Effector CD8-positive, alpha-beta T cell (primary cell): ENCODE measurements around the gene SLC12A5.
A peak's percentile ranks its signal among the peaks of the same experiment; 100 is the strongest.

ENCODE experiments used
- DNase-seq: peaks from one replicate; lab custom pipeline; 2025; lab: John Stamatoyannopoulos, UW

The SLC12A5 gene

DNA sequence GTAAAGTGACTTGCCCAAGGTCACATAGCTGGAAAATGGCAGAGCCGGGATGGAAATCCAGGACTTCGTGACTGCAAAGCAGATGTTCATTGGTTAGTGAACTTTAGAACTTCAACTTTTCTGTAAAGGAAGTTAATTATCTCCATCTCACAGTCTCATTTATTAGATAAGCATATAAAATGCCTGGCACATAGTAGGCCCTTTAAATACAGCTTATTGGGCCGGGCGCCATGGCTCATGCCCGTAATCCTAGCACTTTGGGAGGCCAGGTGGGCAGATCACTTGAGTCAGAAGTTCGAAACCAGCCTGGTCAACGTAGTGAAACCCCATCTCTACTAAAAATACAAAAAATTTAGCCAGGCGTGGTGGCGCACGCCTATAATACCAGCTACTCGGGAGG, 22.1 kb upstream of the SLC12A5 start:
- DNase-seq = no peak

DNA sequence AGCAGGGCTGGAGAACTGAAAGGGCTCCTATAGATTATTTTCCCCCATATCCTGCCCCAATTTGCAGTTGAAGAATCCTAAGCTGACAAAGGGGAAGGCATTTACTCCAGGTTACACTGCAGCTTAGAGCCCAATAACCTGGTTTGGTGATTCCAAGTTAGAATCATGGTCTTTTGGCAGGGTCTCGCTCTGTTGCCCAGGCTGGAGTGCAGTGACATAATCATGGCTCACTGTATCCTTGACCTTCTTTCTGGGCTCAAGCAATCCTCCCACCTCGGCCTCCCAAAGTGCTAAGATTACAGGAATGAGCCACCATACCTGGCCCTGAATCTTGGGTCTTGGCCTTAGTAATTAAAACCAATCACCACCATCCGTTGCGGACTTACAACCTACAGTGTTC, 21.3 kb upstream of the SLC12A5 start:
- DNase-seq = no peak

DNA sequence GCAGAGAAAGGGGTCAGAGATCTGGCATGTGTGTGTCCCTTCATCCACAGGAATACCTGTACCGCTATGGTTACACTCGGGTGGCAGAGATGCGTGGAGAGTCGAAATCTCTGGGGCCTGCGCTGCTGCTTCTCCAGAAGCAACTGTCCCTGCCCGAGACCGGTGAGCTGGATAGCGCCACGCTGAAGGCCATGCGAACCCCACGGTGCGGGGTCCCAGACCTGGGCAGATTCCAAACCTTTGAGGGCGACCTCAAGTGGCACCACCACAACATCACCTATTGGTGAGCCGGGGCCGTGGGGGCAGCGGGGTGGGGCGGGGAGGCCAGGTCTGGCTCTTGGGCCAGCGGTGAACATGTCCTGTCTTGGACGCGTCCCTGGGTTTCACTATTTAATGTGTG, 19.2 kb upstream of the SLC12A5 start:
- no peak for DNase-seq

DNA sequence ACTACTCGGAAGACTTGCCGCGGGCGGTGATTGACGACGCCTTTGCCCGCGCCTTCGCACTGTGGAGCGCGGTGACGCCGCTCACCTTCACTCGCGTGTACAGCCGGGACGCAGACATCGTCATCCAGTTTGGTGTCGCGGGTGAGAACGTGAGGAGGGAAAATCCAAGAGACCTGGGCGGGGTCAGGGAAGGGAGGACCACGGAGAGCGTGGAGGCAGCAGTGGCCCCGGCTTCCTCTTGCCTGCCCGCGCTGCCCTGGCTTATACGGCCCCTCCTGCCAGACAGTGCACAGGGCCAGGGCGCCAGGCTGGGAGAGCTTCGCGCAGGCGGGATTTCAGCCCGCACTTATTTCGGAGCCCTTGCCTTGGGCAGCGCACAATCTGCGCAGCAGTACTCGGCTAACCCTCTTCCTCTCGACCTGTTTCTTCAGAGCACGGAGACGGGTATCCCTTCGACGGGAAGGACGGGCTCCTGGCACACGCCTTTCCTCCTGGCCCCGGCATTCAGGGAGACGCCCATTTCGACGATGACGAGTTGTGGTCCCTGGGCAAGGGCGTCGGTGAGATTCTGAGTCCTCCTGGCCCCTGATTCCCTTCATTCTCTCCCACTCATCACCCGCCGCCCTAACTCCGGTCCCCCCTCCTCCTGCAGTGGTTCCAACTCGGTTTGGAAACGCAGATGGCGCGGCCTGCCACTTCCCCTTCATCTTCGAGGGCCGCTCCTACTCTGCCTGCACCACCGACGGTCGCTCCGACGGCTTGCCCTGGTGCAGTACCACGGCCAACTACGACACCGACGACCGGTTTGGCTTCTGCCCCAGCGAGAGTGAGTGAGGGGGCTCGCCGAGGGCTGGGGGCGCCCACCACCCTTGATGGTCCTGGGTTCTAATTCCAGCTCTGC, 18.3 kb upstream of the SLC12A5 start:
- DNase-seq = peak; percentile 28

DNA sequence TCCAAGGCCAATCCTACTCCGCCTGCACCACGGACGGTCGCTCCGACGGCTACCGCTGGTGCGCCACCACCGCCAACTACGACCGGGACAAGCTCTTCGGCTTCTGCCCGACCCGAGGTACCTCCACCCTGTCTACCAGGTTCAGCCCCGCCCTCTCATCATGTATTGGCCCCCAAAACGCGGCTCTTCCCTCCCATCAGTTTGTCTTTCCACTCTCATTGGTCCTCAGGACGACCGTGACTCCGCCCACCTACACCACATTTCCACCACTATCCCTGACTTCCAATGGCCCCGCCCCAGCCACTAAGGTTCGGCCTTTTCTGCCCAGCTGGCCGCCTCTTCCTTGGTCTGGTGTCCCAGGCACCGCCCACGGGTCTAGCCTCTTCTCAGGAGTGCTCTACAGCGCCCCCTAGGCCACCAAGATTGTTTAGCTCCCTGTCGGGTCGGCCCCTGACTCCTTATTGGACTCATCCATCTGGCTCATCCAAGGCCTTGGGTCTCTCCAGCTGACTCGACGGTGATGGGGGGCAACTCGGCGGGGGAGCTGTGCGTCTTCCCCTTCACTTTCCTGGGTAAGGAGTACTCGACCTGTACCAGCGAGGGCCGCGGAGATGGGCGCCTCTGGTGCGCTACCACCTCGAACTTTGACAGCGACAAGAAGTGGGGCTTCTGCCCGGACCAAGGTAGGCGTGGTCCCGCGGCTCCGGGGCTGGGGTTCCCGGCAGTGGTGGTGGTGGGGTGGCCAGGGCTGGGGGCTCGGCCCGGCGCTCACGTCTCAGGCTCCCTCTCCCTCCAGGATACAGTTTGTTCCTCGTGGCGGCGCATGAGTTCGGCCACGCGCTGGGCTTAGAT, 17.2 kb upstream of the SLC12A5 start:
- no peak for DNase-seq

DNA sequence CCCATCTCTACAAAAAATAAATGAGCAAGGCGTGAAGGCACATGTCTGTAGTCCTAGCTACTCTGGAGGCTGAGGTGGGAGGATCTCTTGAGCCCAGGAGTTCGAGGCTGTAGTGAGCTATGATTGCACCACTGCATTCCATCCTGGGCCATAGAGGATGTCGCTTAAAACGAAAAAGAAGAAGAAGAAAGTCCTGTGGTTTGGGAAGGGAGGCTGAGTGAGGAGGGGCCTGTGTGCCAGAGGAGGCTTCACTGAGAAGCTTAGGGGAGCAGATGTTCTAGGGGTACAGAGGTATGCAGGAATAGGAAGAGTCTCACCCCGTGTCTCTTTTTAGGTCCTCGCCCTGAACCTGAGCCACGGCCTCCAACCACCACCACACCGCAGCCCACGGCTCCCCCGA, 16.1 kb upstream of the SLC12A5 start:
- no peak for DNase-seq

DNA sequence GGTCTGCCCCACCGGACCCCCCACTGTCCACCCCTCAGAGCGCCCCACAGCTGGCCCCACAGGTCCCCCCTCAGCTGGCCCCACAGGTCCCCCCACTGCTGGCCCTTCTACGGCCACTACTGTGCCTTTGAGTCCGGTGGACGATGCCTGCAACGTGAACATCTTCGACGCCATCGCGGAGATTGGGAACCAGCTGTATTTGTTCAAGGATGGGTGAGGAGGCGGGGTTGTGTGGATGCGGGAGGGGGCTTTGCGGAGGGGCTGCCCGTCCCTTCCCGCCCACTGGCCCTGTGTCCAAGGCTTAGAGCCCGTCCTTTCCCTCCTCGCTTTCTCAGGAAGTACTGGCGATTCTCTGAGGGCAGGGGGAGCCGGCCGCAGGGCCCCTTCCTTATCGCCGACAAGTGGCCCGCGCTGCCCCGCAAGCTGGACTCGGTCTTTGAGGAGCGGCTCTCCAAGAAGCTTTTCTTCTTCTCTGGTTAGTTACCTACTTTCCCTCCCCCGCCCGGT, 15.6 kb upstream of the SLC12A5 start:
- DNase-seq = no peak

DNA sequence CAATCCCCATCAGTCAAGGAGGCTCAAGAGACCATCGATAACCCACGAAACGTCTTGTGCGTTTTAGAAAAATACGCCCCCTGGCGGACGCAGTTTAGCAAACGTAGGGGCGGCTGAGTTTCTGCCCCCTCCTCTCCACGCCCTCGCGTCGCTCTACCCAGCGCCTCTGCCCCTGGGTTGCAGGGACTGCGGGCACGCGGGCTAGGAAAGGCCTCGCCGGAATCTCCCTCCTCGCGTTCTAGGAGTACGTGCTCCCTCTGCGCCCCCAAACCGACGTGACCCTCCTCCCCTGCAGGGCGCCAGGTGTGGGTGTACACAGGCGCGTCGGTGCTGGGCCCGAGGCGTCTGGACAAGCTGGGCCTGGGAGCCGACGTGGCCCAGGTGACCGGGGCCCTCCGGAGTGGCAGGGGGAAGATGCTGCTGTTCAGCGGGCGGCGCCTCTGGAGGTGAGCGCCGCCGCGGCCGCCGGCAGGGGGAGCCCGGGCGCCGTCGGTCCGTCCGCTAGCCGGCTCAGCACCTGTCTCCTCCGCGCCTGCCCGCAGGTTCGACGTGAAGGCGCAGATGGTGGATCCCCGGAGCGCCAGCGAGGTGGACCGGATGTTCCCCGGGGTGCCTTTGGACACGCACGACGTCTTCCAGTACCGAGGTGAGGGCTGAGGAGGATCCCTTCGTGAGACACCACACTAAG, 15.0 kb upstream of the SLC12A5 start:
- peak; percentile 51 for DNase-seq

DNA sequence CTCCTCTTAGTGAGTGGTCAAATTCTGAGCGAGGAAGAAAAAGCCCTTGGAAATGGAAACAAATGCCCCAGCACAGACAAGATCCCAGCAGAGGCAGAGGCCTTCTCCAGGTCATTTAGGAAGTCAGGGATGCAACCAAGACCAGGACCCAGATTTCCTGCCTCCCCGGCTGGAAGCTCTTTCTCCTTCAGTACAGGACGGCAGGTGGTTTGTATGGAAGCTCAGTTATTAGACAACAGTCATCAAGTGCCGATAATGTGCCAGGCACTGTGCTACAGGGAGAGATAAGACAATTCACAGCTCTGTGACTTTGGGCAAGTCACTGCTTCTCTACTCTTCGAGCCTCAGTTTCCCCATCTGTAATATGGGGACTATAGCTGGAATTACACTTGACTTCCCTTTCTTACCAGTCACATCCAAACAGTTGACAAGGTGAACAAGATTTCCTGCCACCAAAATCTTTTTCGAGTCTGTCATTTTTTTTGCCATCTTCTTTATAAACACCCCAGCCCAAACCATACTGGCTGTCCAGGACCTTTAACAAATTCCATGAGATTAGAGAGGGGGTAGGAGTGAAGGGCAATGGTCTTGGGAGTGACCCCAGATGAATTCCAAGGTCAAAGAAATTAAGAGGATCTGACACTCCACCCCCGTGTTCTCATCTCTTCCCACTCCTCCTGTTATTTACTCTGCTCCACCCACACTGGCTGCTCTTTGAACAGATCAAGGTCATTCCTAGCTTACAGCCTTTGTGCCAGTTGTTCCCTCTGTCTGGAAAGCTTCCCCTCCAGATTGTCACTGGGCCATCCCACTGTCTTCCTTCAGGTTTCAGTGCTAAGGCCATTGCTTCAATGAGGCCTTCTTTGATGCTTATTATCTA, 14.3 kb upstream of the SLC12A5 start:
- no peak for DNase-seq

DNA sequence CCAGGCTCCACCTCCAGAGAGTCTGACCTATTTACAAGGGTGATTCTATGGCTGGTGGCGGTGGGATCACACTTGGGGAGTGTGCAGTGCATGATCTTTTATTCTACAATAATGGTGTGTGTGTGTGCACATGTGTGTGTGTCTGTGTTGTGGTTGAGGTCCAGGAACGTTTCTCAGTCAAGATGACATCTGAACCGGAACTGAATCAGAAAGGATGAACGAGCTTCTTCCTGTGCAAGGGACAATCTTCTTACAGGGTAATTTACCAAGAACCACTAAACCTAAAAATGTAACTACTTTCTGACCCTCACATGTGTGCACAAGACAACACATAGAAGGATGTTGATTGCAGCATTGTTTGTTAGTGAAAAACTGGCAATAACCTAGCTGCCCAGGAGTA, 11.7 kb upstream of the SLC12A5 start:
- DNase-seq = no peak

DNA sequence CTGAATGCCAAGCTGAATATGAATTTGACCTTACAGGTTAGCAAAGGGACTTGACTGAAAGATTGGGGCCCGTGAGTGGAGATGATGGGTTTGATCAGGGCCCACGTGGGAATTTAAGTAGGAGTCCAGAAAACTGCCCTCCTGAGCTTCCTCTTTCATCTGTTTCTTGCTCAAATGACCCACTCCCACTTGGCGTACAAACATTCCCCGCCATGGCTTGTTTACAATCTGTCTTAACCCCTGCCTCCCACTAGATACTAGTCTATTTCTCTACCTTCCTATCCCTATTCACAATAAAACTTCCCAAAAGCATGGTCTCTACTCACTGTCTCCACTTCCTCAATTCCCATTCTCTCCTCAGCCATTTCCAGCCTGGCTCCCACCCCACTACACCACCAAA, 10.9 kb upstream of the SLC12A5 start:
- no peak for DNase-seq

DNA sequence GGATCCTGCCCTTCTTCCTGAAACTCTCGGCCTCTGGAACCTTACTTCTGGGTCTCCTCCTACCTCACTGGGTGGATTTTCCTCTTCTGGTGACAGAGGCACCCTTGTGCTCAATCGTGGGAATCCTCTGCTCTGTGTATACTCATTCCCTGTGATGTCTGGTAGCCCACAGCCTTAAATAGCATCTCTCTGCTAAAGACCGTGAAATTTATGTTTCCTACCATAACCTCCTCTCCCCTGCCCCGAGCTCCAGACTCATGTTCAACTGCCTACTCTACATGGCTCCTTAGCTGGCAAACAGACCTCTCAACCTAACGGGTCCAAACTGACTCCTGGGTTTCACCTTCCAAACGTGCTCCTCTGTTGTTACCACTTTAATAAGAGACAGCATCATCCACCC, 10.4 kb upstream of the SLC12A5 start:
- no peak for DNase-seq

DNA sequence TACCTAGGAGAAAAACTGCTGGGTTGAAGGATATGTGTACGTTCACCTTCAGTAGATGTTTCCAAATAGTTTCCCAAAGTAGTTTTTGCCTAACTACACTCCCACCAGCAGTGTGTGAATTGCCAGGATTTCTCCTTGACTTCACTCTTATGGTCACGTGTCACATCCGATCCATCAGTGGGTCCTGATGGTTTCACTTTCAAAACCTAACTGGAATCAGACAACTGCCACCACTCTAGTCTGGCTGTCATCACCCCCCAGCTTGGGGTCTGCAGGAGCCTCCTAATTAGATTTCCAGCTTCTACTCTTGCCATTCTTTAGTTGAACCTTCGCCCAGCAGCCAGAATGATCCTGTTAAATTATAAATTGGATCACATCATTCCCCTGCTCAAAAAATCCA, 8.5 kb upstream of the SLC12A5 start:
- DNase-seq = no peak

DNA sequence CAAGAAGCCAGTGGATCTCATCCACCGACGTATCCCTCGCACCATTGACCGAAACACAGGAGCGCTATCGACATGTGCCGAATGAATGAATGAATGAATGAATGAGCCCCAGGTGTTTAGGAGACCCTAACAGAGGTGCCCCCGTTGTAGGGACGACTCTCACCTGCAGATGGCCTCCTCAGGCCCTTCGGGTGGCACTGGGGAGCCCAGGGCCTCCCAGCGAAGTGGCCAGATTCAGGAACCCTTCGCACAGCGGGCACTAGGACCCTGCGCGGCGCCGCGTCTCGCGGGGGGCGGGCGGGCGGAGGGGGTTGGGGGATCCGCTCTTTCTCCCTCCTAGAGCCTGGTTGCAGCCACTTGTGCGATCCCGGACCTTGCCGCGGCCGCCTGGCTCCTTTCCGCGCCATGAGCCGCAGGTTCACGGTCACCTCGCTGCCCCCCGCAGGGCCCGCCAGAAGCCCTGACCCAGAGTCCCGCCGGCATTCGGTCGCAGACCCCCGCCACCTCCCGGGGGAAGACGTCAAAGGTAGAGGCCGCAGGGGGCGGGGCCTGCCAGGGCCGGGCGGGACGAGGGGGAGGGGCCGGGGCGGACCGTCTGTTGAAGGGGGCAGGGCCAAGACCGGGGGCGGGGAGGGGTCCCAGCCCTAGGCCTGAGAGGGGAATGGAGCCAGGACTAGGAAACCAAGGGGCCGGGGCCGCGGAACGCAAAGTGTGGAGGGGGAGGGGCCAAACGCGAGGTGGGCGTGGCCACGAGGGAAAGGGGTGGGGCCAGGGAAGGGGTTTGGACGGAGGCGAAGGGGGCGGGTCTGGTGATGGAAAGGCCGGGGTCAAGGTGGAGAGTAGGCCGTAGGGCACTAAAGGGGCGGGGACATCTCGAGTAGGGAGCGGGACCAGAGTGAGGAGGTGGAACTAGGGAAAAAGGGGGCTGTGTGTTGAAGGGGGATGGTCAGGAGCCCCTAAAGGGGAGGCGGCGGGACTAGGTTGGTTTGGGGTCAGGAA, 7.4 kb upstream of the SLC12A5 start:
- peak; percentile 42 for DNase-seq

DNA sequence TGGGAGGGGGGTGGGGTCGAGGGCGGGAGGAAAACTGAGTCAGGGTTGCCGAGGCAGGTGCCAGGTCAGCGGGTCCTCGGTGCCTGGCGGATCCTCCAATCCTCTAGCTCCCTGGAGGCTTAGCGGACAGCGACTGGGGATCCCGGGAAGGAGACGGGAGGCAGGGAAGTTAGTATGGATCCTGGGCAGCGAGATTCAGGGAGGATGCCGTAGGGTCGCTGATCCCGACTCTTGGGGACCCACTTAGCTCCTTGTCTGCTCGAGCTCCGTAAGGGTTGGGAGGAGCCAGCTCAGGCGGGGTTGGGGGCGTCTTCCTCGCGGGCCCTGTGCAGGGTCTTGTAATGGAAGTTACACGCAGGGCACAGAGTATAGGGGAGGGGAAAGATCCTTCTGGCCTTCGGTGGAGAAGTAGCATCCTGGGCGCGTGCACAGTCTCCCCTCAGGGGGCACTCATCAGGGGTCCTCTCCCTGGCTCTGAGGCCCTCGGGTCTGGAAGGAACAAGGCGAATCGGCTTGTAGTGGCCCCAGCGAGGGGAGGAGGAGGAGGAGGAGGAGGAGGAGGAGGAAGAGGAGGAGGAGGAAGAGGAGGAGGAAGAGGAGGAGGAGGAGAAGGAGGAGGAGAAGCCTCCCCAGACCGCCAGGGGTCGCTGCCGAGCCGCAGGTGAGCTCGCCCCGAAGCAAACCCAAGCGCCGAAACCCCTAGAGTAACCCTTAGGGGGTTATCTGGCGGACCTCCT, 6.4 kb upstream of the SLC12A5 start:
- DNase-seq = peak; percentile 62

DNA sequence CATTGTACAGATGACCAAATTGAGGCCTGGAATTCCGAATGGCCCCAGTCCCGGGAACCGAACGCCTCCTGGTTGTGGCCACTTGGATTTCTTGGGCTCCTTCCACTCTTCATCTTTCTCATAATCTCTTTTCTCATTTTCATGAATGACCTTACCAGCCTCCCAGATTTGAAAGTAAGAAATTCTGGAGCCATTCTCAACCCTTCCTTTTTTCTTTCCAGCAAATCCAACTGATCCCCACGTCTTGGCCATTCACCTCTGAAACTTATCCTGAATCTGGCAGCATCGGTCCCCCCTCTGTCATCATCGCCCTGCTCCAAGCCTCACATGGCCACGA, 5.9 kb upstream of the SLC12A5 start:
- no peak for DNase-seq

DNA sequence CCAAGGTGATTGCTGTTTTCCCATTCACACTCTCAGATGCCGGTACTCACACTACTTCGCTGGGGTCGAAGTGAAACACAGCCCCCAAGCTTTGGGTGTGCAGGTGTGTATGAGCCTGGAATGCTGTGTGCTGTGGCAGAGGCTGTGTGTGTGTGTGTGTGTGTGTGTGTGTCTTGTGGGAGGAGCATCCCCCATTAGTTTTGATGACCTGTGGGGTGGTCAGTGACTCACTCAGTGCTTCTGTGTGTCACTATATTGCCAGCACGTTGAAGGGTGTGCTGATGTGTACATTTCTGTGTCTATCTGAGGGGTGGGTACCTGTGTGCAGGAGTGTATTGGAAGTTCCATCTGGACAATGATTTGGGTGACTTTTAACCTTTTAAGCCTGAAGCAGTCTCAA, 5.0 kb upstream of the SLC12A5 start:
- no peak for DNase-seq

DNA sequence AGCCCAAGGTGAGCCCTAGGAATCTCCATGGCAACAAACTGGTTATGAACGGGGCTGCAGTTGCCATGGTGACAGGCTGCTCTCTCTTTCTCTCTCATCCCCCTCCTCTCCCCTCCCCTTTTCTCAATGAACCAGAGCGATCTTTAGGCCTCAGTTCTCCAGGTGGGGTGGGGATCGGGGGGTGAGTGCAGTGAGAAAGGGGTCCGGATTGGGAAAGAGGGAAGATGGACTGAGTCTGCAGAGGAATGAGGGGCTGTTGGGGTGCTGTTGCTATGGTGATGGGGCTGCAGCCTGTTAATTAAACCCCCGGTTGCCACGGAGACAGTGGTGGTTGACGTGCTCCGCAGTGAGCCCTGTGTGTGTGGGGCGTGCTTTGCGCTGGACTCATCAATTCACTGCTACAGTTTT, 3.6 kb upstream of the SLC12A5 start:
- no peak for DNase-seq

DNA sequence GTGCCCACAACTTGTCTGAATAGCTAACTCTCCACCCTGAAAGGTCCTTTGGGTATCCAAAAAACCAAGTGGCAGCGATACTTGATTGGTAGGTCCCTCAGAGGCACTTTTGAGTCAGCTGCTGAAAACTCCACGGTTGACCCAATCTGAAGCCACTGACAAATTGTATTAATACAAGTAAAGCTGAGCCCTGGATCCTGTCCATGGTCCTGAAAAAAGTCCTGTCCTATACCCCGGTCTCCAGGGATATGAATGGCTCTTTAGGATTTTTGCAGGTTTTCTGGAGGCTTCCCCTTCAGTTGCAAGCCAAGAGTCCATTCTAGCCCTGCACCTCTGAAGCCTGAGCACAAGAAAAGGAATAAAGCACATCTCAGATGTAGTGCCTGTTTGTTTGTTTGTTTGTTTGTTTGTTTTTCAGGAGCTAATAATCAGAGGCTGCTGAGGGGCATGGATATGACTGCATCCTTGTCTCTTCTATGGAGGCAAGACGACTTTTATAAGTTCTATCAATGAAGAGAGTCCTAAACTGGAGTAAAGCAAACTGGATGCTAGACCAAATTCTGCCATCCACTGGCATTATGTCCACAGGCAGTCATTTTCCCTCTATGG, 1.7 kb upstream of the SLC12A5 start:
- DNase-seq = no peak
